Raji (cell line): ENCODE data around the gene HOOK1.

ENCODE experiments used
- POLR2A ChIP-seq: IDR thresholded peaks from 2 replicates; pipeline ENCODE4 v1.6.1; 2011; ENCODE audit warnings: low read depth, low read length, control low read depth; ENCODE audit not compliant: insufficient read depth

The HOOK1 gene

DNA sequence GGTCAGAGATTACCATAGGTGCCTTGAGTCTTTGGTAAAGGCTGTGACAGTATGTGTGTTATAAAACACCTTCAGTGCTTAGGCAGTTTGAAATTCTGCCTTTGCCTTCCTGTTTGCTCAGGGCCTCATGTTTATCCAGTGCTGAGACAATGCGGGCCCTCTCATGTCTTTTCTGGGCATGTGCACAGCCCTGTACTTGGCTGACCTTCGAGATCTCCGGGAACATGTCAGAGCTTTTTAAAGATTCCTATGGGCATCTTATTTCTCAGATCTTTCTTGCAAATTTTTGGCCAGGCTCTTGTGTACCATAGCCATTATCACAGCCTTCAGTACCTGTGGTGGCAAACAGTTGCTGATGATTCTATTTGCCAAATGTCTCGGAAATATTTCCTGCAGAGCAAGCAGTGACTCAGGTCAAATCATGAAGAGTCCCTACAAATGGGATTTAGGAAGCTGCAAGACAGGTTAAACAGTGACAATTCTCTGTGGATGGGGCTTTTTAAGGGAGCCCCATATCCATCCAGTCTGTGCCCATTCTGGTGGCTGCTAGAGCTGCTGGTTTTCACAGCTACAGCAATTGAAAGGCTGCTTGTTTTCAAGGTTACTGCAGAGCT lies 42.1 kb downstream of the HOOK1 start:
- TF ChIP-seq POLR2A: no peak

DNA sequence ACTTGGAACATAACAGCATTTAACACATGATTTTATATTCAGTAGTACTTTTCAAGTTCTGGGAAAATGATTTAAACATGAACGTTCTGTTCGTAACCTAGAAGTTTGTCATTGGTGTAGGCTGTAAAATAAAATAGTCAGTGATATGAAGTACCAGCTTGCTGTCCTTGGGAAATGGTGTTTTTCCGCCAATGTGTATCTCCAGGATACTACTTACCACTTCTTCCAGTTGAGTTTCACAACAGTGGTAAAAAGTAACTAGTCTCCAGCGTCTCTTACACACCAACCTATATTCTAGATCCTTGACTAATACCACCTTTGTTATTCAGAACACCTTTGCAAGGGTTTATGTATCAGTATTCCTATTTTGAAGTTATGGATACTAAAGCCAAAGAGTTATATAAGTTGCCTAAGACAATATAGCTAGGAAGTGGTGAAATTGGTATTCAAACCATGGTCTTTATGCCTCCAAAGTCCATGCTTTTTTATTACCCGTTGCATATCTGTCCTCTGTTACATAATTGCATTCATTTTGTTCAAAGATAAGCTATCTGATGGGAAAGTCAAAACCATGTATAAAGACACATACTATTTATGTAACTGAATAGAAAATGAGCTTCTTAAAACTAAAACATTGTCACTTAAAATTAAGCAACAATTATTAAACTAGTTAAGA lies 43.1 kb downstream of the HOOK1 start:
- no peak for TF ChIP-seq POLR2A

GRCh38 chr1:59866462-59866861 lies 51.7 kb downstream of the HOOK1 start:
- no peak for TF ChIP-seq POLR2A

- no peak for TF ChIP-seq POLR2A
Observed at GRCh38 chr1:59871746-59872145, 57.0 kb downstream of the HOOK1 start.

DNA sequence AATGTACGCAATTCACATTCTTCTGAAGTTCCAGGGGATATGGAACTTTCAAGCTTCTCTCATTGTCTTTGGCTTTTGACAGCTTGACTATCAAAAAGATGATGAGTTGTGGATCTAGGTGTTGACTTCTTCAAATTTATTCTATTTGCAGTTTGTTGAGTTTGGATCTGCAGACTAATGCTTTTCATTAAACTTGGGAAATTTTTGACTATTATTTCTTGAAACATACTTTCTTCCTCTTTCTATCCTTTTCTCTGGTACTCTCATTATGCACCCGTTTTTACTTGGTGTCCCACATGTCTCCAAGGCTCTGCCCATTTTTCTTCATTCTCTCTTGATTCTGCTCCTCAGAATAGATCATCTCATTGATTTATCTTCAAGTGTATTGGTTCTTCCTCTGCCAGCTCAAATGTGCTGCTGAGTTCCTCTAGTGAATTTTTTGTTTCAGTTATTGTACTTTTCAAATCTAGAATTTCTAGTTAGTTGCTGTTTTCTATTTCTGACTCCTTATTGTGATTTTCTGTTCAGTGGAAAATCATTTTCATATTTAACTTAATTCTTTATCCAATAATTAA lies 62.4 kb downstream of the HOOK1 start:
- TF ChIP-seq POLR2A: no peak

GRCh38 chr1:59878370-59878769 lies 63.6 kb downstream of the HOOK1 start:
- TF ChIP-seq POLR2A: no peak

- TF ChIP-seq POLR2A: no peak
Observed at GRCh38 chr1:59879574-59879973, 64.8 kb downstream of the HOOK1 start.

DNA sequence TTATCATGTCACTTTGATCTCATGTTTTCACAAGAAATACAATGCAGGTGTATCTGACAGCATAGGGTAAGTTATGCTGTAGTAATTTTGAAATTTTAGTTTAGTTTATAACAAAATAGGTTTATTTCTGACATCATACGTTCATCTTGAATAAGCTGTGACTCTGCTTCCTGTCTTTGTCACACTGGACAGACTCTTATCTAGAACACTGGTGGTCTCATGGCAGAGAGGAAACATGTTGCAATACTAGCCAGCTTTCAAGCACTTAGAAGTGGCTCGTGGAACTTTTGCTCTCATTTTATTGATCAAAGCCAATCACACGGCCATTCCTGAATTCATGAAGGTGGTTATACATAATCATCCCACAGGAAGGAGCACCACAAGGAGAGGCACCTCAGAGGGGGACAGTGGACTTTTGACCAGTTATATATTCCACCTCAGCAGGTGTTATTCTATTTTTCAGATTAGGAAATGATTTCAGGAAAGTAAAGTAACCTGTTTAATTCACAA lies 65.3 kb downstream of the HOOK1 start:
- TF ChIP-seq POLR2A: no peak

- no peak for TF ChIP-seq POLR2A
Observed at GRCh38 chr1:59880735-59881134, 66.0 kb downstream of the HOOK1 start.

DNA sequence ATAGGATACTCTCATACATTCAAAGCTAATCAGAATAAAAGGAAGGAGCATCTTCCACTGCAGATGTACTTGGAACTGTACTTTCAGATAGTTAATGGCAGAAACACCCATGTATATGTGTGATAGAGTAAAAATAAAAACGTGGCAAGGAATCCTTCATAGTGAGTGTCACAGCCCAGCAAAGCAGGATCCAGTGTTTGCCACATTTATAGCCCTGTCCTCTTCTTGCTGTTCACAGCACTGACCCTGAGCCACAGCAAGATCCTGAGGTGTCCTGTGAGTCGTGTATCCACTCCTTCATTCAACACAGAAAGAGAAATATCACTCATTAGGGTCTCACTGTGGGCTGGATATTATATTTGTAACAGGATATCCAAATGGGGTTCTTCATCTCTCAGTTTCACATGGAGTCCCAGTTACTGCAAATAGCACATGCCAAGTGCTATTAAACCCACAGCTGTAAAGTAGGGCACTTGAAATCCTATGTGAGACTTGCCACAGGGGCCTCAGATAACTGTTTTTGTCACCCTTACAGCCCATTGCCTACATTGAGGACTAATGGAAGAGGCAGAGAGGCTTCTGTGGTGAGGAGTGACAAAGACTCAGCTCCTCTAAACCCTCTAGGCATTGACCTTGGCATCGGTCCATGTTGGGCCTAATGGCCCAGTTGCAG lies 70.5 kb downstream of the HOOK1 start:
- no peak for TF ChIP-seq POLR2A

DNA sequence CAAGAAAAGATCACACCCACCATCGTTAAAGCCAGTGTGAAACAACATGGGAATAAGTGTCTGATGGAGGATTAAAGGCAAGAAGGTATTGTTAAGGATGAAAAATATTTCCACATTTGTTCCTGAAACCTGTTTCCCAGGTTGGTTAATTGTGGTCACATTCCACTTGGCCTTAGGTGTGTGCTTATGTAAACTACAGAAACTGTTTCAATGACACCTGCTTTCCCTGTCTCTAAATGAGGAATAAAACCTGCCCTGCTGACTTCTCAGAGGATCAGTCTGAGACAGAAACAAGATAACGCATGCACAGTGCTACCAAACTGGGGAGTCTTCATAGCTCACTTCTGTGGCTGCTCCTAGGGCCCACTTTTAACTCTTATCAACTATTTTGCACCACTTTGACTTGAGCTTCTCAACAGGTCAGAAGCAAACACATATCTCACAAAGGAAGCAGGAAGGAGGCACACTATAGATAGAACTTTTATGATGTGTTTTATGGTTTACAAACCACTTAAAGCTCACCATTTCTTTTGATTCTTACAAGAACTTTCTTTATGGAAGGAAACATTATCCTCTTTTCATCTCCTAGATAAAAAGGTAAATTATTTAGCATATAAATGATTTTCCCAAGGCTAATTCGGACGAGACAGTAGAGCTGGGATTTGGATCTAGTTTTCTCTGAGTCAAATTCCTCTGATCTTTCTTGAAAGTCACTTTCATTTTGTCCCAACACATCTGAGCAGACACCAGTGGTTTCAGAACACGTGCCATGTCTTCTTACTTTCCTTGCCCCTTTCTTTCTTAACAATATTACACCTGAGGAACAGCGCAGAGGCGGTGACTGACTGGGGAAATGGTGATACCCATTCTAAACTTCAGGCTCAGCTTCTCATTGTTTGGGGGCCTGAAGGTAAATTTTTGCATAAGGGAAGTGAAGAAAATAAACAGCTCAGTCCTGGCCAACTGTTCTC lies 78.4 kb downstream of the HOOK1 start:
- TF ChIP-seq POLR2A: no peak

GRCh38 chr1:59897165-59897564 lies 82.4 kb downstream of the HOOK1 start:
- no peak for TF ChIP-seq POLR2A

GRCh38 chr1:59898927-59899326 lies 84.2 kb downstream of the HOOK1 start:
- no peak for TF ChIP-seq POLR2A

- TF ChIP-seq POLR2A: no peak
Observed at GRCh38 chr1:59900640-59901039, 85.9 kb downstream of the HOOK1 start.
